Measurements from ENCODE around the gene CCDC142.

Gene CCDC142

DNA sequence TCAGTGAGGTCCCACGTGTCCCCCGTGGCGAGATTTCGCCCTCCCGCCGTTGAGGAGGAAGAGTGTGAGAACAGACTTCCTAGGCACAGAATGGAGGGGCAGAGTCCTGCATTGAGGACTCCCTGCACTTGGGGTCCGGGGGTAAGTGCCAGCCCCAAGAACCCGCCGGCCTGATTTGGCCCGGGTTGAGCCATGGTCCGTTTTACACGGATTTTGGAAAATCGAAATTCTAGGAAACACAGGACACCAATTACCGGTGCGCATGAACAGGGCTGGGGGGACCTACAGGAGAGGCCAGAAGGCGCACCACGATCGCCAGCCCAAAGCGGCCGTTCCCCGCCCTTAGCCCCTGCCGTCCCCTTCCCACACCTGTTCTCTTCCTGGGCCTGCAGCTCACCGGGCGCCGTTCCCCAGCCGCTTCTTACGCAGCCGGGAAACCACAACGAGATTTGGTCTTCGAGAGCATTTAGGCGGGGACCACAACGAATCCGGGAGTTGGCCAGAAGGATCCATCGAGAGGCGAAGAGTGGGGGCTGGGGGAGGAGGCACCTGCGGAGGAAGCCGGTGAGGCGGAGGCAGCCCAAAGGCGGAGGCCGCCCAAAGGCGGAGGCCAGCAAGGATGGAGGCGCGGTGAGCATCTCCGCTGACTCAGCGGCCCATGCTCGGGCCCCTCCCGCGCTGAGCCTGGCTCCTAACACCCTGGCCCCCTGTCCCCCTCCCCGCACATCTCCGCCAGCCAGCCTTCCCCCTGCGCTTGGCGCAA lies 31.0 kb upstream of the CCDC142 start:
- no peak for DNase-seq

DNA sequence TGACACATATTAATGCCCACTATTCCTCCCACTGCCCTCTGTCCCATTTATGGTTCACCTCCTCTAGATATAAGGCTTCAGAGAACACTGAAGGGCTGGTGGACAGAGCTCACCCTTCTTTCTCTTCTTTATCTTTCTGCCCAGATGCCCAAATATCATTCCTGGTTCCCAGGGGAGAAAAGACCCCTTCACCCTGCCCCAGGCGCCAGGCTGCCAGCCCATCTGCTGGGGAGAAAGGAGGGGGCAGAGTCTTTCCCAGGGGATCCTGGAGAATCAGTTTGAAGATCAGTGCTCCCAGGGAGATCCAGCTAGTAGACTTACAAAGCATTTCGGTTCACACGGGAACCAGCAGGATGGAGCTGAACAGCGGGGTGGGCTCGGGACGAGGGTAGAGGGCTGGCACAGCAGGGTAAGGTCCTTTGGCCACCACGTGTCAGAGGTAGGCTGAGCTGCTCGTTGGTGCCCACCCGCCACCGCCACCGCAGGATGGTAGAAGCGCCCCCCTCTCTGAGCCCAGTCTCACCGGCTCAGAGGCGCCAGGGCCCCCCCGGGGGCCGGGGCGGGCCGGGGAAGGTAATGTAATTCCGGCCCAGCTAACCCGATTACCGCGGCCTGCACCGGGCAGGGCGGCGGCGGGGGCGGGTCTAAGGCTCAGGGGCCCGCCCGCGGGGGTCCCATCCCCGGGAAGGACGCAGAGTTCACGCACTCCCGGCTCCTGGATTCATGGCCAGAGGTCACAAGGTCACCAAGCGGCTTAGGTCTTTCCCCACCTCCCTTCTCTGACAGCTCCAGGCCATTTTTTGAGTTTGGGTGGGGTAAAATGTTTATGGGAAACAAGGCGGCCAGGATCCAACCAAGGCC lies 30.2 kb upstream of the CCDC142 start:
- no peak for DNase-seq

DNA sequence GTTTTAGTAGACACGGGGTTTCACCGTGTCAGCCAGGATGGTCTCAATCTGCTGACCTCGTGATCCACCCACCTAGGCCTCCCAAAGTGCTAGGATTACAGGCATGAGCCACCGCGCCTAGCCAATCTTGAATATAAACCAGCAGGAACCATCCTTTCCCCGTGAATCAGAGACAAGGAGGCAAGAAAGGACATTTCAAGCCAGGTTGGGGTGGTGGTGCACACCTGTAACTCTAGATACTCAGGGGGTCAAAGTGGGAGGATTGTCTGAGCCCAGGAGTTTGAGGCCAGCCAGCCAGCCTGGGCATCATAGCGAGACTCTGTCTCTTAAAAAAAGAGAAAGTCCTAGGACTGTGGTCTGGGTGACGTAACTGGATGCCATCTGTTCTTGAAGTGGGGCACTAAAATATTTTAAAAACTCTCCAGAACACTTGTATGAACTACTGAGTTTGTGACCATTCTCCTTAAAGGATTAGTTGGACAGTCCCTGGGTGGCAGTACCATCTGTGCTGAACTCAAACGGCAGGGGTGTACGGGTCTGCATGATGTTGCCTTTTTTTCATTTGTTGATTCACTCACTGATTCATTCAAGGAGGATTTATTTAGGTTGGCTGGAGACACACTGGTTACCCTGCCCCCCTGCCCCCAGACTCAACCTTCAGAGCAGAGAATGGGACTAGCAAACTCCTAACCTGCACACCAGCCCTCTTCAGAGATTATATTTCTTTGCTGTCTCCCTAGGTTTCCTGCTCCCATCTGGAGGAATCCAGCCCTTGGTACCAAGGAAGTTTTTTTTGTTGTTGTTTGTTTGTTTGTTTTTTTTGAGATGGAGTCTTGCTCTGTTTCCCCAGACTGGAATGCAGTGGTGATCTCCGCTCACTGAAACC lies 28.5 kb upstream of the CCDC142 start:
- DNase-seq: peak; percentile 1

DNA sequence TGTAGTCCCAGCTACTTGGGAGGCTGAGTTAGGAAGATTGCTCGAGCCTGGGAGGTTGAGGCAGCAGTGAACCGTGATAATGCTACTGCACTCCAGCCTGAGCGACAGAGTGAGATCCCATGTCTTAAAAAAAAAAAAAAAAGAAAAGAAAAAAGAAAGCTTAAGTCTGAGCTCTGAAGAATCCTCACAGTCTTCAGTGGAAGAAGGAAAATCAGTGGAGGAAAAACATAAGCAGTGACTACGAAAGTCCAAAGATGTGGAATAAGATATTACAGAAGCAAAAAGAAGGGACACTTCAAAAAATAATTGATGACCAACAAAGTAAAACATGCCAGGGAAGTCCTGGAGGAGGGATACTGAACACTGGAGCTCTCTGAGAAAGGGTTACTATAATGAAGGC lies 27.5 kb upstream of the CCDC142 start:
- DNase-seq: no peak

DNA sequence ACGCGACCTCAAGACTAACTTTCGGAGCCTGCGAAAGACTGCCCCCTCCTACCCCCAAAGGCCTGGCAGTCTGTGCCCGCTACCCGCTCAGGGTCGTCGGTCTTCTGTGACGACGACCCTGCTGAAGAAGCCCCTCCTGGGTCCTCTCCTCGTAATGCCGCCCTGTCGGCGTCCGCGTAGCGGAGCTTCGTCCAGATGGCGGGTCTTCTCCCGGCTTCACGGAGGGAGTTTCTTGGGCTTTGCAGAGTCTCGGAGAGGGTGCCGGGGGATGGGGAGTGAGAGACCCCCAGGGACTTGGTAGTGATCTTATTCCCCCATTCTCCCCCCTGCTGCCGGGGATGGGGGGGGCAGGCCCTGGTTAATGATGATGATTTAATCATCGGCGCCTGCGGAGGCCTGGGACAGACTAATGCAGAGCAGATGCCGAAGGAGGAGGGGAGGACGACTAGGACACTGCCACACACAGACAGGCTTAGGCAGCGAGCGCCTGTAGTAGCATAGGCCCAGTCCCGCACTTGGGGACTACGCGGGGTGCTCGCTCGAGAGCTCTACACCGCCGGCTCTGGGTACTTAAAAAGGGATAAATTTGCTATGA lies 25.2 kb upstream of the CCDC142 start:
- DNase-seq: peak; percentile 16

DNA sequence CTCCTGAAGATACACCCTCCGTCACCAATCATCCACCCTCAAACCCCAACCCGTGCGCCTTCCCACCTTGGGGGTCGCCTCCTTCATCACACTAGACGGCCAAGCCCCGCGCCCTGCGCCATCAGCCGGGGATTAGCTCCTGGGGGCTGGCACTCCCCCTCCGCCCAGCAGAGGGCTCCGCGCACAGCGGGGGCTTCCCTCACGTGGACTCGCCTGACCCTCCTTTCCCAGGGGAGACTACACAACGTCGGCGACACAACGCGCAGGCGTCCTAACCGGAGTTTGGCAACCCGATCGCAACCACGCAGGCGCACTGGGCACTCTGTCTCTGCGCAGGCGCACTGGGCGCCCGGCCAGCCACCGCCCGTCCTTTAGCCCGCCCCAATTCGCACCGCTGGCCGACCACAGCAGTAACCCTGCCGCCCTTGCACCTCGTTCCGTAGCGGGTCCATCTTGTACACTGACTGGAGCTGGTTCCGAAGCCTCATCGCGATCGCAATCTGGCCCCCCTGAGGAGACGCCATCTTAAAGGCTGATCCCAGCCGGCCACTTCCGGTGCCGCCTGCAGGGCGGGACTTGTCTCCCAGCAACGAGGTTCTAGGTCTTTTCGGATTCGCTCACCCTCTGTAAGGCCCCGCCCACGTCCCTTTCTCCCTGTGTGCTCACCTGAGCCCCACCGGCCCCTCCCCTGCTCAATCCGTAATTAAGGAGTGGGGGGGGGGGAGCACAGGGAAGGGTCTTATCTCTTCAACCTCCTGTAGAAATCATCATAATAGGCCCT lies 24.5 kb upstream of the CCDC142 start, which contains the start of gene PCGF1:
Gene PCGF1, minus strand, starts transcription at position 551 of the 781 bp plus-strand sequence. Its CDS starts 27 bp downstream, at position 524.
- peak; percentile 91 for DNase-seq

DNA sequence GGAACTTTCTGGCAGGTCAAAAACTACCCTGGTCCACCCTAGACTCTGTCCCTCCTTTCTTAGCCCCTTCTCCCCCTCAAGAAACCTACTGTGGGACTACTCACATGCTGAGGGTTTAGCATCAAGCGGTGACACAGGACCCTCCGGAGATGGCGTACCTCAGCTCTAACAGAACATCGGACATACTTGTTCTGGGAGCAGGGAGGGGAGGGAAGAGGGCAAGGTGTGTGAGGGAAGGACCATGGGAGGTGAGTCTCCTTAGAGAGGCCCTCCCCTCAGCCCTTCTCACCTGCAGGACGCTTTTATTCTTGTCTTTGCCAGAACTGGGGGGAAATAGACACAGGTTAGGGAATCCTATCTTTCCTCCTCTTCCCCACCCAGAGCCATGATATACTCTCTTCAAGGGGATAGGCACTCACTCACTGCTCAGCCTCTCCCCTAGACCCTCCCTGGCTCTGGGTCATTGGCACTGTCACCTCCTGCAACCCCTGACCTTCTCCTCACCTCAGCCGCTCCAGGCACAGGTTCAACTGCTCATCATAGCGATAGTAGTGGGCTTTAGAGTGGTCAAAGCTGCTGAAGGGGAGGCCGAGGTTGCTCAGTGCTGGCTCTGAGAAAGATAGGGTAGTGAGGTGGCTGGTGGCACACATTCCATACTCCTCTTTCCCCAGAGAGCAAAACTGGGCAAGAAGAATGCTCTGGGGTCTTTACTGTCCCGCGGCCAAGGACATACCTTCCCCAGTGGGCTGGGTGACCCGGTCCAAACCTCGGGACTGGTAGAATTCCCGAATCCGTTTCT lies 22.8 kb upstream of the CCDC142 start:
- DNase-seq: no peak

DNA sequence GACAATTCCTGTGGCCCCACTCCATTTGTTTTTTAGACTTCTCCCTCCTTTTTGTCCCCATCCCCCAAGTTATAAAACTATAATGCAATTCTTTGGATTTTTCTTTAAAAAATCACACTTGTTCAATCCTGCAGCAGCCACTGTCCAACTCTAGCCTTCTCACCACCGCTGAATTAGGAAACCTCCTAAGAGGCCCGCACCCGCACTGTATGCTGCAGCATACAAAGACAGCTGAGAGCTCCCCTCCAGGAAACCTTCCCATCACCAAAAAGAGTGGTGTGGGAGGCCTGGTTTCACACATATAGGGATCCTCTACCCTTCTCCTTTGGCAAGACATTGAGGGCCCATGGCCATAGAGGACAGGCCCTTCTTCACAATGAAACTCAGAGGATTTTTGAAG lies 21.8 kb upstream of the CCDC142 start:
- no peak for DNase-seq

DNA sequence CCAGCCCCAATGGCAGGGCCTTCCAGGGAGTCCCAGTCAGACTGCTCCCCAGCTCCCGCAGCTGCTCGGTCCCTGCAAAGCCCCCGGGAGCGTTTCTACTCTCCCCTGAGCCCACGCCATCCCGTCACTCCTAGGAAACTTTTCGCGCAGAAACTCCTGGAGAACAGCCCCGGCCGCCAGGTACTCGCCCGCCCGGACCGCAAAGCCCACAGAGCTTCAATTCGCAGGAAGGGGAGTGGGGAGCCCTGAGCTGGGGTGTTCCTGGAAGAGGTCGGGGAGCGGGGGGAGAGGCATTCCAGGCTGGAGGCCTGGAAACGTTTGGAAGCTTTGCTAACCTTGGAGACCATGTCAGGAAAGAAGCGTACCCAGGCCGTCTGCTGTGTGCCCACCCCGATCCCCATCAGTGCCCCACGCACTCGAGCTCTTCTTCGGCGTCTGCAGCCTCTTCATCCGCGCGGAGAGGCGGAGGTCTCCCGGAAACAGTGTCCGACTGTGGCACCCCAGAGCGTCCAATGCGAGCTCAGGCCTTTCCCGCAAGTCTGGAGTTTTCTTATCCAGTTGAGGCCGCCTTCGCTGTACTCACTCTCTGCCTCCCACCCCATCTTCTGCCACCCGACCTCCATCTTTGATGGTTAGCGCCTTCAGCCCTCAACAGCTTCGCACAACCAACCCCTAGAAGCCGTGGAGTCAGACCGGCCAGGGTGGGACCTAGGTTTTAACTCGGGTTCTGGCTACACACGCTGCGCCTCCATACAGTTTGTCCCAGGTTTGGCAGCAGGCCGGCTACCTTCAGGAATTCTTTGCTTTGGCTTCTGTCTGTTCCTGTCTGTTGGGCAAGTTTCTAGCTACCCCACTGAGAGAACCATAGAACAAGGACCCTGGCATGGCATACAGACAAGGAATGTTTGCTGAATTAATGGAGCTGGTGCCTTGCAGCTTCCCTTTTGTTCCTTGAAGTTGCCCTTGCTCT lies 21.0 kb upstream of the CCDC142 start:
- no peak for DNase-seq

DNA sequence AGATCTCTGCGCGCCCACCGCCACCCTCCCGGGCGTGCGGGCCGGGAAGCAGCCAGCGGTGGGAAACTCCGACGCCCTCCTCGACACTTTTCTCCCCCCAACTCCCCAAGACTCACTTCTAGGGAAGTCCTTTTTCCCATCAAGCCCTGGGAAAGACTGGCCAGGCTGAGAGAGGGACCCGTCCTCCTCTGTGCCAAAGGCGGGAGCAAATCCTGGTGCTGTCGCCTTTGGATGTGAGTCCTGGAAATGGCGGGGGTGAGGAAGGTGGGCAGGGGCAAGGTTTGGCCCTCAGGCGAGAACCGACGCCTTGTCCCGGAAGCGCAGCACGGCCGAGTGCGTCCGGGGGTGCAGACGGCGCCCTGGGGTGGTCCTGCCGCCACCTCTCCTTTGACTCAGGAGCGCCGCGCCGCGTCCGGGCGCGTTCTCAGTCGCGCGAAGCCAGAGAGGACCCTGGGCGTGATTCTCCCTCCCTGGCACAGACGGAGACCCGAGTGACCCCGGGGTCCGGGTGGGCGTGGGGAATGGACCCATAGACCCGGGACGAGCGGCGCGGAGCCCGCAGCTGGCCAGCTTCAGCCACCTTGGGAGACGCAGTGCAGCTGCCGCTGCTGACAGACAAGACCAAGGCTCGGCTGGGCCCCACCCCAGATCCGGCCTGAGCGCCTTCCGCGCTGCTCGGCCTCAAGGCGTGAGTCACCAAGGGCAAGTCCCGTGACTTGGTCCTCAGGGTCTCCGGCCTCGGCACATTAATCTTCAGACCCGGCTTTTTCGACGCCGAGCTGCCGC lies 20.1 kb upstream of the CCDC142 start:
- no peak for DNase-seq

DNA sequence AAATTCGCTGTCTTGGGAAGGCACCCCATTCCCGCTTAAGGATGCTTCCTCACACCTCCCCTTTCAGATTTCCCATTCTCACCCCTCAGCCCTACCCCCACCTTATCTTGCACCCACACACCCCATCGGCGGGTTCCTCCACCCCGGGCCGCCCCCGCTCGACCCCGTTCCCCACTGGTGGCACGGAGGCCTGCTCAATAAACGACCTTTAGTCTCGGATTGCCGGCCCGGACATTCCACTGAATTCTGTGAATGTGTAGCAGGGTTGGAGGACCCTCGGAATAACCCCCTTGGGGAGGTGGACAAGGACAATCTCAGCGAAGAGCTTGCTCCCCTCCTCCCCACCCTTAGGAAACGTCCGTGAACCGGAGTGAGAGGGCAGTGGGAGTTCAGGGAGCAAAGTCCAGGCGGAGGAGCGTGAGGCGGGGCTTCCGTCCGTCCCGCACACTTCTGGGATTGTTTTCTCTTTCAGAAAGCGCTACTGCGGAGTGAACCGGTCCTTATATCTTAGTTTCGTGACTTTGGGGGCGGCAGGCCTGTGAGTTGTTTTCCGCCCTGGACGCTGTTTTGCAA lies 19.4 kb upstream of the CCDC142 start:
- no peak for DNase-seq

DNA sequence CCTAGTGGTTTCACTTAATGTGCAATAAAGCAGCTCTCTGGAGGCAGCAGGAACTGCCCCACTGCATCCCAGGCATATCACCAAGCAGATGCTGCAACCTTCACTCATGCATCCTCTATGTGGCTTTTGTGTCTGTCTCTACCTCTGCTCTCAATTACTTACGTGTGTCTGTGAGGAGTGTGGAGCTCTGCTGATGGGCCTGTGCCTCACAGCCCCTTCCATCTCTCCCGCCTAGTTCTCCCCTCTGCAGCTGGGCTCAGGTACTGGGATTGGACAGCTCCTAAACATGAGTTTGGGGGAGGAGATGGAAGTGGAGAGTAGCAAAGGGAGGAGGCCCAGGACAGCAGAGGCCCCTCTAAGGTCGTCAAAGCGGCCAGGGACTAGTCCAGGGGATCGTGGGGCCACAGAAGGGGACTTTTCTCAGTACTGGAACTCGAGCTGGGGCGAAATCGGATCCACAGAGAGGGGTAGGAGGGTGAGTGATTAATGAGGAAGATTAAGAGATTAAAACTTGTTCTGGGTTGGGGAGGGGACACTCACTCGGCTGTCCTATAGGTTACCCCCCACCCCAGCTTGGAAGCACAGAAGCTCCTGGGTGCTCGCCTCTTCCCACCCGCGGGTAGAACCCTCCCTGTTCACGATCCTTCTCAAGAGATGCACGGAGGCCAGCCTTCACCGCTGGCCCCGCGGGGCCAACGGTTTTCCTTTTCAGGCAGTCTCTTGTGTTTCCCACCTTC lies 18.7 kb upstream of the CCDC142 start:
- DNase-seq: no peak

DNA sequence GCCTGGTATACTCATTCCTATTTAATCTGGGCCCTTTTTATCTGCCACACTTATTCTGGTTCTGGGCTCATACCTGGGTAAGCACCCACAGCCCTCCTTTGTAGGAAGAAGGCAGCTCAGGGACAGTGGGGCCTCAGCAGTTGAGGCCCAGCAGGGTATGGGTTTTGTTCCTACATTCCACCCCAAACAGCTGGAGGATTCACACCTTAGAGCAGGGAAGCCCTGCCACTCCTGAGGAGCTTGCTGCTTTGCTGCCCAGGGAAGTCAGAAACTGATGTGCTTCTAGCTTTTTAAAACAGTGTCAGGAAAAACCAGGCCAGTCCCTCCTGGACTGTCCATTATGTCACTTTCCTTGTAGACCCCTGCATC lies 17.8 kb upstream of the CCDC142 start:
- DNase-seq: no peak

DNA sequence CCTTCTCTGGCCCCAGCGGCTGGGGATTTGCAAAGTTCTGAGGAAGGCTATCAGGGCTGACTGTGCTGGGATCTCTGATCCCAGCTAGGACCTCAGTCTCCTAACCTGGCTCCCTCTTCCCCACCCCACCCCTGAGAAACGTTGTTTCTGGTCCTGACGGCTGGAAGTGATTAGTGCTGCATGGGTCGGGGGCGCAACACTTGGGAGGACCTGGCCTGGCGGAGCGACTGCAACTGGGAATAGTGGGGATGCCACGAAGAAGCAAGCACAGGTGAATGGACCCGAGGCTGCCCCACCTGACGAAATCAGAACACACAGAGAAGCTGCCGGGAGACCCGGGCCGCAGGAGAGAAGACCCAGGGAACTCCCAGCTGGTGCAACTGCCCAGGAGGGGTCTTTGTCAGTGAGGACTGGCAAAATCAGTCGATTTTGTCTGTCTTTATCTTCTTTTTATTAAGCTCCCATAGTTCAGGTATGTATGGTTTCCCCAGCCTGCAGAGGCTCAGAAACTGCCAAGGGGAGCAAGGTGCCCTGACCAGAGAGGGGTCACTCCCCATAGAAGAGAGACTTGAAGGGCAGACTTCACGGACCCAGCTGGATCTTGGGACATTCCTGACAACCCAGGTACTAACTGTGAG lies 17.3 kb upstream of the CCDC142 start:
- no peak for DNase-seq

DNA sequence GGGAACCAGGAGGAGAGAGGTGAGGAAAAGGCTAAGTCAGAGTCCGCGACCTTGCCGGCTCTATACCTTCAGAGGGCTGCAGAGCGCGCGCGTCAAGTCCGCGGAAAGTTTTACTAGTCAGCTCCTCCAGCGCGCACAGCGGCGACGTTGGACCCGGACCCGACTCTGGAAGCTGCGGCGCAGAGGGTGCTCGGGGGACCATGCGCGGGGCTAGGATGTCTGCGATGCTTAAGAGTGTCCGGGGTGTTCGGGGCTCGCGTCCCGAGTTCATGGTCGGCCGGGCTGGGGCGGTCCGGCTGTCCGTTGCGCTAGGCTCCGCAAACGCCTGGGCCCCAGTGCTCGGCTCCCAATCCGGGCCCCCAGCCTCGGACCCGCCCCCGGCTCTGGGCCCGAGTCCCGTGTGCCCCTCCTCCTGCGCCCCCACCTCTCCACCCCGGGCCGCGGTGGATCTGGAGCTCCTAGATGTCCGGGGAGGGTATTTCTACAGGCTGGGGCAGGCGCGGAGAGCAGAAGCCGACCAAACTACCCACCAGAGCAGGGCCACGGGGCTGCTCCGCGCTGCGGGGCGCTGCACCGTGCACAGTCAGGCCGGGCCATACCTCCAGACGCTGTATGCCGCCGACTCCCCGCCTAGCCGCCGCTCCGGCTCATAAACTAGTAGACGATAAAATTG lies 16.6 kb upstream of the CCDC142 start, which contains the start of gene LBX2:
Gene LBX2, minus strand, starts transcription at position 337 of the 673 bp plus-strand sequence. Its CDS starts 66 bp downstream, at position 271.
- DNase-seq: no peak

DNA sequence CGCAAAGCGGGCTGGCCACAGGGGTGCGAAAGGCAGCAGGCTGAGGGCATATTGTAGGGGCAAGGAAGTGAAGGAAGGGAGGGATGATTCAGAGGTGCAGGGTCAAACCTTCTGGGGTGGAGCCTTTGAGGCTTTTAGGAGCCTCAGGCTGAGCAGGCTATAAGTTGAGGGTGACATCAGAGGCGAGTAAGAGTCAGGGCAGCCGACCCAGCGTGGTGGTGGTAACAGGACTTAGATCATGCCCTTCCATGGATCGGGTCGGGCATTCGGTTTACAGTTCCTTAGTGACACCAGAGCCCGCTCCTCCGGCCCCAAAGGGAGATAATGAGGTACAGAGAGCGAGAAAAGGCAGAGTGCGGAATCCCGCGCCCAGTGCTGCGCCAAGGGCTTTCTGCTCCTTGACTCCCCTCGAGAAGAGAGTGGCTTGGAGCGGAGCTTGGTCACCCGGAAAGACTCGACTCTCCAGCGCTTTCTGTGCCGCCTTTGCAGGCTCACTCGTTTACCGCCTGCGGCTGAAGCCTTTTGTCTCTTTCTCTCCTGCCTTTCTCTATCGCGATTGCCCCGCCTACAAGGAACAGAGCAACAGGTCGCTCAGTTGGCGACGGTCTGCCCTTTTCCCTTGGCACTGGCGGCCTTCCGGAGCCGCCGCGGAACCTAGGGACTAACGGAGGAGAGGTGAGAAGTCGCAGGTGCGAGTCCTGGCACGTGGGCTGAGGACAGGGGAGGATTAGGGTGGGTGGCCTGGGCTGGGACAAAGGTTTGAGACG lies 15.9 kb upstream of the CCDC142 start:
- DNase-seq: no peak

All from NCI-H446 treated with DMSO at 0.1 percent for 48 hours (cell line).